ENCODE data around the gene MPHOSPH9.

MPHOSPH9 gene

DNA sequence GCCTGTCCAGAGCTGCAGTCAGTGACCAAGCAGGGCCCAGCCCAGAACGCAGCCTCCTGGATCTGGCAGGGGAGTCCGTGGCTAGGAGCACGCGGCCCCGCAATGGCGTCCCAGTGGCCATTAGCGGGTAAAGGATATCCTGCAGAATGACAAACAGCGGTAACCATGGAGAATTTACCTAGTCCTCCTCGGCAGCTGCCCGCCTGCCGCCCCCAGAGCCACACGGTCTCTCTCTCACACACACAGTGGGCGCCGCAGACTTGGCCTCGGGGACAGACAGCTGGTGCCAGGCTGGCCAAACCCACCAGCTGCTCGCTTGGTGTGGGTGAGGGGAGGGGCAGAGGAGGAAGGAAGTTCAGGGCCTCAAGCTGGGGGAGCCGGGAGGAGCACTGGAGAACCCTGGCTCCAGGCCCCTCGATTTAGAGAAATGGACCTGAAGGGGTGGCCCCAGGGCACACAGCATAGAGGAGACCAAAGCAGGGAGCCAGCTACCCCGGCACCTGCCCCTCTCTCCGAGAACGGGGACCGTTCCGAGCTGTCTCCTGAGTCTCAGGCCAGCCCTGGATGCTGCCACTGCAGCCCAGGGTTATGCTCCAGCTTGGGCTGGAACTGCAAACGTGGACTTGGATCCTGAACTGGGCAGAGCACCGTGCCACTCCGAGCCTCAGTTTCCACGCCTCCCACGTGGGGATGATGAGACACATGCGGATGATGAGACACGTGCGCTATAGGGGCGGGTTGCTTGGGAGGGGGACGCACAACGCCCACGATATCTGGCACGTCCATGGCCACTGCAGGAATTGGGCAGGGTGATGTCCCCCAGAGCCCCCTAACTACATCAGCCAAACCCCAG is 35.3 kb upstream of the MPHOSPH9 start:
- peaks cover 16% of the 10 kb centered on the region for H3K4me1 ChIP-seq
- peak; percentile 66 for DNase-seq
- peaks cover 36% of the 10 kb centered on the region for H3K36me3 ChIP-seq
- no peak overlapping the region for H3K4me3 ChIP-seq (ENCODE audit: low read depth, low read length)
- H3K27me3 ChIP-seq = no peaks in the 10 kb centered on the region
- TF ChIP-seq, protein P1, sequence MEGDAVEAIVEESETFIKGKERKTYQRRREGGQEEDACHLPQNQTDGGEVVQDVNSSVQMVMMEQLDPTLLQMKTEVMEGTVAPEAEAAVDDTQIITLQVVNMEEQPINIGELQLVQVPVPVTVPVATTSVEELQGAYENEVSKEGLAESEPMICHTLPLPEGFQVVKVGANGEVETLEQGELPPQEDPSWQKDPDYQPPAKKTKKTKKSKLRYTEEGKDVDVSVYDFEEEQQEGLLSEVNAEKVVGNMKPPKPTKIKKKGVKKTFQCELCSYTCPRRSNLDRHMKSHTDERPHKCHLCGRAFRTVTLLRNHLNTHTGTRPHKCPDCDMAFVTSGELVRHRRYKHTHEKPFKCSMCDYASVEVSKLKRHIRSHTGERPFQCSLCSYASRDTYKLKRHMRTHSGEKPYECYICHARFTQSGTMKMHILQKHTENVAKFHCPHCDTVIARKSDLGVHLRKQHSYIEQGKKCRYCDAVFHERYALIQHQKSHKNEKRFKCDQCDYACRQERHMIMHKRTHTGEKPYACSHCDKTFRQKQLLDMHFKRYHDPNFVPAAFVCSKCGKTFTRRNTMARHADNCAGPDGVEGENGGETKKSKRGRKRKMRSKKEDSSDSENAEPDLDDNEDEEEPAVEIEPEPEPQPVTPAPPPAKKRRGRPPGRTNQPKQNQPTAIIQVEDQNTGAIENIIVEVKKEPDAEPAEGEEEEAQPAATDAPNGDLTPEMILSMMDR (IDR thresholded peaks at IDR 0.05; ENCODE audit: low read depth, low read length) = no peak
- no peaks in the 10 kb centered on the region for H3K9me3 ChIP-seq

DNA sequence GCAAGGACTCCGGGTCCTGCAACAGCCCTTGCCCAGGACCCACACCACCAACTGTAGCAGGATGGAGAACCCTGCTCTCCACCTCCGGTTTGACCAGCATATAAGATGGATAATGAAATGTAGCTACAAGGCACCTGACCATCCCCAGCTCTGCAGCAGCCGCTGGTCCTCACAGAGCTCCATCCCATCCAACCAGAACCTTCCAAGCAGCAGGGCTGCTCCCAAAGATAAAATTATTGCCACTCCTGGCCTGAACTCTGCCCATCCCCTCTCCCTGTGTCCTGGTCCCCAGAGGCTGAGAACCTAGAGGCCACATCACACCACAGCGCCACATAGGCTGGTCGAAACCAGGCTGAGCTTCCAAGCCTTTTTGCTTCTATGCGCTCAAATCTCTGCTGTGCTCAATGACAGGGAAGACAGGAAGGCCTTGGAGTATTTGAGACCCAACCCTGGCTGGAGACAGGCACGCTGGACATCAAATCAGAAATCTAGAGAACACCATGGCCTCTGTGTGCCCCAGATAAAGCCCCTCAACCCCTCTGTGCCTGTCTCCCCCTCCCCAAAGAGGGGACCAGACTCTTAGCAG is 34.5 kb upstream of the MPHOSPH9 start:
- Histone ChIP-seq H3K9me3 (no peaks in the 10 kb centered on the region), H3K36me3 (peaks cover 41% of the 10 kb centered on the region), H3K4me3 (ENCODE audit: low read depth, low read length) (no peak overlapping the region), H3K27me3 (no peaks in the 10 kb centered on the region), H3K4me1 (peaks cover 16% of the 10 kb centered on the region)
- TF ChIP-seq, protein P1 (IDR thresholded peaks at IDR 0.05; ENCODE audit: low read depth, low read length) = no peak
- no peak for DNase-seq

- no peaks in the 10 kb centered on the region for H3K9me3 ChIP-seq
- H3K4me1 ChIP-seq = peaks cover 16% of the 10 kb centered on the region
- no peak for DNase-seq
- TF ChIP-seq, protein P1 (IDR thresholded peaks at IDR 0.05; ENCODE audit: low read depth, low read length) = no peak
- peaks cover 47% of the 10 kb centered on the region for H3K36me3 ChIP-seq
- H3K4me3 ChIP-seq (ENCODE audit: low read depth, low read length) = no peak overlapping the region
- no peaks in the 10 kb centered on the region for H3K27me3 ChIP-seq
These were observed 33.8 kb upstream of the MPHOSPH9 start for GRCh38 chr12:123266679-123267277.

GRCh38 chr12:123265851-123266678 is 33.1 kb upstream of the MPHOSPH9 start:
- TF ChIP-seq, protein P1 (IDR thresholded peaks at IDR 0.05; ENCODE audit: low read depth, low read length) = no peak
- no peak overlapping the region for H3K4me3 ChIP-seq (ENCODE audit: low read depth, low read length)
- H3K27me3 ChIP-seq = no peaks in the 10 kb centered on the region
- H3K4me1 ChIP-seq = peaks cover 16% of the 10 kb centered on the region
- no peaks in the 10 kb centered on the region for H3K9me3 ChIP-seq
- H3K36me3 ChIP-seq = peaks cover 54% of the 10 kb centered on the region
- DNase-seq = no peak

DNA sequence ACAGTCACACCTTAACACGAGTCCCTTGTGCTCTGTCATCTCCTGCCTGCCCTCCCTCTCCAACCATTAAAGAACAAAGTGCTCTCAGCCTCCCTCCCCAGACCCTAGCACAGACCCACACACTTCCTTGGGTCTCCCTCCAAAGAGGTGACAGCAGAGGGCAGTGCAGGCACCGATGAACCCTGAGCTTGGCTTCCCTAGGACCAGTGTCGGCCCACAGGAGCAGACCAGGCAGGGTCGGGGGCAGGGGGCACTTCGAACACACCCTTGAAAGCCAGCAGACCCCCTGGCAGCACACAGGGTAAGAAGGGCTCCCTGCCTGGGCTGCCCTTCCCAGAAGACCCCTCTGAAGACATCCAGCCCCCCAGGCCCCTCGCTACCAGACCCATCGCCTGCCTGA is 31.7 kb upstream of the MPHOSPH9 start:
- peaks cover 16% of the 10 kb centered on the region for H3K4me1 ChIP-seq
- TF ChIP-seq, protein P1 (IDR thresholded peaks at IDR 0.05; ENCODE audit: low read depth, low read length) = peak; percentile 50
- H3K4me3 ChIP-seq (ENCODE audit: low read depth, low read length) = no peak overlapping the region
- H3K27me3 ChIP-seq = no peaks in the 10 kb centered on the region
- peak; percentile 44 for DNase-seq
- no peaks in the 10 kb centered on the region for H3K9me3 ChIP-seq
- peaks cover 66% of the 10 kb centered on the region for H3K36me3 ChIP-seq

Measured in BE2C (cell line).